ENCODE measurements around the gene KIF18B.

Gene KIF18B

GRCh38 chr17:44961921-44962350 lies 14.4 kb upstream of the KIF18B start:
- no peaks in the 10 kb centered on the region for H3K36me3 ChIP-seq (ENCODE audit: insufficient read depth, insufficient read length, low read length)
- peaks cover 10% of the 10 kb centered on the region for H3K4me1 ChIP-seq (ENCODE audit: insufficient read depth, insufficient read length)
- no peak for DNase-seq (ENCODE audit: low read depth, low spot score)
- H3K4me3 ChIP-seq (ENCODE audit: insufficient read length, low read depth): no peak overlapping the region
- TF ChIP-seq ZNF274 (IDR thresholded peaks at IDR 0.05; ENCODE audit: low read depth, low read length): no peak
- no peak for TF ChIP-seq YY1 (IDR thresholded peaks at IDR 0.05; ENCODE audit: insufficient read depth, insufficient read length)
- TF ChIP-seq SUZ12 (IDR thresholded peaks at IDR 0.05; ENCODE audit: extremely low read depth, insufficient read depth, insufficient read length): no peak
- peaks cover 6% of the 10 kb centered on the region; the same call in 1 of the 2 replicates for H3K9me3 ChIP-seq (ENCODE audit: insufficient read depth, low read length)
- peak overlapping the region; percentile 0 for H3K9ac ChIP-seq (ENCODE audit: insufficient read length, low read depth)
- H3K27me3 ChIP-seq (ENCODE audit: insufficient read depth, insufficient read length): peaks cover 16% of the 10 kb centered on the region

DNA sequence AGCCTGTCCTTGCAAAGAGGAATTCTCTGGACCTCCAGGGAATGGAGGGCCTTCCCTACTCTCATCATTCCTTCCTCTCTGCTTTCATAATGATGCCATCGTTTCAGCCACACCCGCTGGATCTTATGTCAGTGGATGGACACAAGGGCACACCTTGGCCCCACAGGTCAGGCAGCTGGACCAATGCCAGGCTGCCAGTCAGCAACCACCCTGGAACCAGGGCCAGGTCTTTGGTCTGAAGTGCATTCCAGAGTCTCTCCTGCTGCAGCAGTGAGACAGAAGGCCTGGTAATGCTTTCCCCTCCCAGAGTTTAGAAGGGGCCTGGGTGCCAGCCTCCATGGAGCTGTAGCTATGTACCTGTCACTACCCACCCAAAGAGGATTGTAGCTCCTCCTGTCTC lies 13.1 kb upstream of the KIF18B start:
- peaks cover 5% of the 10 kb centered on the region; the same call in 1 of the 2 replicates for H3K9me3 ChIP-seq (ENCODE audit: insufficient read depth, low read length)
- no peak for TF ChIP-seq SUZ12 (IDR thresholded peaks at IDR 0.05; ENCODE audit: extremely low read depth, insufficient read depth, insufficient read length)
- TF ChIP-seq YY1 (IDR thresholded peaks at IDR 0.05; ENCODE audit: insufficient read depth, insufficient read length): no peak
- TF ChIP-seq ZNF274 (IDR thresholded peaks at IDR 0.05; ENCODE audit: low read depth, low read length): no peak
- peaks cover 4% of the 10 kb centered on the region for H3K27me3 ChIP-seq (ENCODE audit: insufficient read depth, insufficient read length)
- peaks cover 9% of the 10 kb centered on the region for H3K4me1 ChIP-seq (ENCODE audit: insufficient read depth, insufficient read length)
- no peaks in the 10 kb centered on the region for H3K36me3 ChIP-seq (ENCODE audit: insufficient read depth, insufficient read length, low read length)
- DNase-seq (ENCODE audit: low read depth, low spot score): no peak
- H3K9ac ChIP-seq (ENCODE audit: insufficient read length, low read depth): no peak overlapping the region
- H3K4me3 ChIP-seq (ENCODE audit: insufficient read length, low read depth): no peak overlapping the region

DNA sequence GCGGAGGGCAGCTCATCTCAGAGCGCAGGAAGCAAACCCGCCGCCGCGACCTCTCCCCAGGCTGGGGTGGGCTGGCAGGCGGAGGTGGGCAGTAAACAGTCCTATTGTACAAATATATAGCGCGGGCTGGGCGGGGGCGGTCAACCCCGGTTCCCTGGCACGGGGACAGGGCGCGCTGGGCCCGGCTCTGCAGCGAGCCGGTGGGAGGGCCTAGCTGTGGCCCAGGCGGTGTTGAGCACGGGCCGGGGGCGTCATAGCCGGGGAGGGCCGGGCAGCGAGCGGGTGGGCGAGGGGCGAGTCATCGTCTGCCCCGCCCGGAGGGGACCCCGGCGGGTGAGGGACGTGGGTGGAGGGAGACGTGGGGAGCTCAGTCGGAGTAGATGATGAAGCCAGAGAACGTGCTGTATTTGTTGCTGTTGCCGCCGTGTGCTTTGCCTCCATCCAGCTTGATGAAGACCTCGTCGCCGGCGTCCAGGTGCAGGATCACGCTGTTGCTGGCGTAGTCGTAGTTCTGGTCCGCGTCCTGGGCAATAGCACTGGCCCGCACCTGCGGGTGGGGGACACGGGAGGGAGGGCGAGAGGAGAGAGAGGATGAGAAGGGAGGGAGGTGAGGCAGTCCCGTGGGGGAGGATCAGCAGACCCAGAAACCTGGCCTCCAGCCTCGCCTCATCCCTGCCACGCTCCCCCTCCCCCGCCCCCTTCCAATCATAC lies 12.4 kb upstream of the KIF18B start:
- TF ChIP-seq ZNF274 (IDR thresholded peaks at IDR 0.05; ENCODE audit: low read depth, low read length) (no peak), SUZ12 (IDR thresholded peaks at IDR 0.05; ENCODE audit: extremely low read depth, insufficient read depth, insufficient read length) (no peak), YY1 (IDR thresholded peaks at IDR 0.05; ENCODE audit: insufficient read depth, insufficient read length) (no peak)

GRCh38 chr17:44956998-44957981 lies 9.7 kb upstream of the KIF18B start:
- no peaks in the 10 kb centered on the region for H3K36me3 ChIP-seq (ENCODE audit: insufficient read depth, insufficient read length, low read length)
- no peak overlapping the region for H3K9ac ChIP-seq (ENCODE audit: insufficient read length, low read depth)
- no peak overlapping the region for H3K4me3 ChIP-seq (ENCODE audit: insufficient read length, low read depth)
- DNase-seq (ENCODE audit: low read depth, low spot score): no peak
- no peaks in the 10 kb centered on the region for H3K27me3 ChIP-seq (ENCODE audit: insufficient read depth, insufficient read length)
- peaks cover 11% of the 10 kb centered on the region for H3K4me1 ChIP-seq (ENCODE audit: insufficient read depth, insufficient read length)
- H3K9me3 ChIP-seq (ENCODE audit: insufficient read depth, low read length): no peaks in the 10 kb centered on the region
- TF ChIP-seq ZNF274 (IDR thresholded peaks at IDR 0.05; ENCODE audit: low read depth, low read length) (no peak), YY1 (IDR thresholded peaks at IDR 0.05; ENCODE audit: insufficient read depth, insufficient read length) (no peak), SUZ12 (IDR thresholded peaks at IDR 0.05; ENCODE audit: extremely low read depth, insufficient read depth, insufficient read length) (no peak)

More for the DNA sequence above, 12.4 kb upstream of the KIF18B start:
- DNase-seq (ENCODE audit: low read depth, low spot score): no peak
- Histone ChIP-seq H3K36me3 (ENCODE audit: insufficient read depth, insufficient read length, low read length) (no peaks in the 10 kb centered on the region), H3K9me3 (ENCODE audit: insufficient read depth, low read length) (no peaks in the 10 kb centered on the region), H3K4me3 (ENCODE audit: insufficient read length, low read depth) (no peak overlapping the region), H3K27me3 (ENCODE audit: insufficient read depth, insufficient read length) (no peaks in the 10 kb centered on the region), H3K4me1 (ENCODE audit: insufficient read depth, insufficient read length) (peaks cover 9% of the 10 kb centered on the region), H3K9ac (ENCODE audit: insufficient read length, low read depth) (peak overlapping the region; percentile 3)

- Histone ChIP-seq H3K4me3 (ENCODE audit: insufficient read length, low read depth) (no peak overlapping the region), H3K36me3 (ENCODE audit: insufficient read depth, insufficient read length, low read length) (no peaks in the 10 kb centered on the region), H3K4me1 (ENCODE audit: insufficient read depth, insufficient read length) (peaks cover 10% of the 10 kb centered on the region), H3K9me3 (ENCODE audit: insufficient read depth, low read length) (no peaks in the 10 kb centered on the region), H3K27me3 (ENCODE audit: insufficient read depth, insufficient read length) (no peaks in the 10 kb centered on the region), H3K9ac (ENCODE audit: insufficient read length, low read depth) (no peak overlapping the region)
- TF ChIP-seq YY1 (IDR thresholded peaks at IDR 0.05; ENCODE audit: insufficient read depth, insufficient read length): no peak
- no peak for TF ChIP-seq ZNF274 (IDR thresholded peaks at IDR 0.05; ENCODE audit: low read depth, low read length)
- TF ChIP-seq SUZ12 (IDR thresholded peaks at IDR 0.05; ENCODE audit: extremely low read depth, insufficient read depth, insufficient read length): no peak
- DNase-seq (ENCODE audit: low read depth, low spot score): no peak
Measured at GRCh38 chr17:44955674-44956425, 8.3 kb upstream of the KIF18B start.

DNA sequence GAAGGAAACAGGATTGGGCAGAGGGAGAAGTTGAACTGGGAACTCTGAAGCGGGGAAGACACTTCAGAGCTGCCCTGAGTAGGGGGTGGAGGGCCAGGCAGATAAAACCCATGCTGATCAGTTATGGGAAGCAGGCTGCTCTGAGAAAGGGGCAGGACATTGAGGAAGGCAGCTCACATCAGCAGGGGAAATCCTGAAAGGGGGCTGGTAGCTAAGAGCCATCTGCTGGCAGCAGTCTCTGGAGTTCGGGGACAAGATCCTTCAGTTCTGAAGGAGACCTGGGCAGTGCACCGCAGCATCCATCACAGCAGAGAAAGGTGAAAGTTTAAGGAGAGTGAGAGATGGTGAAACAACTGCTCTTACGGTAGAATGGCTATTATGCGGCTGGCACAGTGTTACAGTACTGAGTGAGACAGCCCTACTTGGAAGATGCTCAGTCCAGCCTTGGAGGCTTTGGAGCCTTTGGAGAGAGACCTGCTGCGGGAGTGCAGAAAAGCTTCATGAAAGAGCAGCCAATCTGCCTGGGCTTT lies 5.4 kb upstream of the KIF18B start:
- Histone ChIP-seq H3K4me3 (ENCODE audit: insufficient read length, low read depth) (no peak overlapping the region), H3K9ac (ENCODE audit: insufficient read length, low read depth) (no peak overlapping the region), H3K36me3 (ENCODE audit: insufficient read depth, insufficient read length, low read length) (no peaks in the 10 kb centered on the region), H3K9me3 (ENCODE audit: insufficient read depth, low read length) (no peaks in the 10 kb centered on the region), H3K27me3 (ENCODE audit: insufficient read depth, insufficient read length) (peaks cover 10% of the 10 kb centered on the region), H3K4me1 (ENCODE audit: insufficient read depth, insufficient read length) (peaks cover 2% of the 10 kb centered on the region)
- DNase-seq (ENCODE audit: low read depth, low spot score): no peak
- no peak for TF ChIP-seq YY1 (IDR thresholded peaks at IDR 0.05; ENCODE audit: insufficient read depth, insufficient read length)
- no peak for TF ChIP-seq SUZ12 (IDR thresholded peaks at IDR 0.05; ENCODE audit: extremely low read depth, insufficient read depth, insufficient read length)
- no peak for TF ChIP-seq ZNF274 (IDR thresholded peaks at IDR 0.05; ENCODE audit: low read depth, low read length)

Measured in NT2/D1 (cell line).